WTC11 (cell line): ENCODE results near the gene PLXNA1. TPM values are rescaled to one million over a fixed set of nuclear protein-coding genes. Genes with fewer than 3 reads are reported as not detected.

Experiments
- ATAC-seq: fragments of 200-7000 bp; cut with Tn5 transposase; 2 replicates; pipeline ENCODE4 v1.10.0; 2021; ENCODE audit warnings: mild to moderate bottlenecking, moderate library complexity
- CTCF ChIA-PET: fragments of 300-600 bp; sonication (Branson Sonifier 250); formaldehyde crosslinking; loops from one replicate; lab custom pipeline; 2021; ENCODE audit warnings: antibody characterized with exemption; lab: Charles Lee
- POLR2A ChIA-PET: fragments of 350-600 bp; sonication (Branson Sonifier 250); formaldehyde crosslinking; loops from one replicate; lab custom pipeline; 2021; ENCODE audit warnings: antibody characterized with exemption; lab: Charles Lee
- DNase-seq: peaks from one replicate; pipeline ENCODE4 v3.0.0; 2021; ENCODE audit warnings: low spot score
- H3K27ac Mint-ChIP-seq: 2 replicates; pipeline ENCODE4 v1.8.0; 2021; ENCODE audit warnings: mixed read lengths
- H3K27me3 Mint-ChIP-seq: 2 replicates; pipeline ENCODE4 v1.8.0; 2021; ENCODE audit warnings: low read depth, mild to moderate bottlenecking, moderate library complexity, mixed read lengths
- H3K36me3 Mint-ChIP-seq: 2 replicates; pipeline ENCODE4 v1.8.0; 2021; ENCODE audit warnings: mixed read lengths
- H3K4me1 Mint-ChIP-seq: 2 replicates; pipeline ENCODE4 v1.8.0; 2022; ENCODE audit warnings: mixed read lengths
- H3K4me3 Mint-ChIP-seq: 2 replicates; pipeline ENCODE4 v1.8.0; 2021; ENCODE audit warnings: mild to moderate bottlenecking, moderate library complexity, mixed read lengths
- H3K9me3 Mint-ChIP-seq: 2 replicates; pipeline ENCODE4 v1.8.0; 2021; ENCODE audit warnings: mixed read lengths
- AR ChIP-seq: fragments of 250-450 bp; sonication (Bioruptor Pico); IDR thresholded peaks from 2 replicates; pipeline ENCODE4 v1.9.0; 2021; ENCODE audit warnings: mild to moderate bottlenecking
- ATF1 ChIP-seq: sonication (generic); formaldehyde crosslinking; IDR thresholded peaks from 2 replicates; pipeline ENCODE4 v1.8.1; 2023; ENCODE audit warnings: mild to moderate bottlenecking, moderate library complexity, missing genetic modification reagents
- ATF3 ChIP-seq: sonication (generic); formaldehyde crosslinking; conservative IDR thresholded peaks from 2 replicates; pipeline ENCODE4 v1.8.1; 2022; ENCODE audit warnings: mild to moderate bottlenecking, missing genetic modification reagents
- ELF4 ChIP-seq: sonication (generic); formaldehyde crosslinking; IDR thresholded peaks from 2 replicates; pipeline ENCODE4 v1.8.1; 2022; ENCODE audit warnings: low read depth, mild to moderate bottlenecking, moderate library complexity, missing genetic modification reagents
- ERG ChIP-seq: fragments of 250-450 bp; sonication (Bioruptor Pico); IDR thresholded peaks from 2 replicates; pipeline ENCODE4 v1.8.0; 2021; ENCODE audit warnings: mild to moderate bottlenecking
- ETV6 ChIP-seq: sonication (generic); formaldehyde crosslinking; IDR thresholded peaks from 2 replicates; pipeline ENCODE4 v1.8.1; 2022; ENCODE audit warnings: mild to moderate bottlenecking, missing genetic modification reagents
- FOXP1 ChIP-seq: sonication (generic); formaldehyde crosslinking; IDR thresholded peaks from 2 replicates; pipeline ENCODE4 v1.8.0; 2022; ENCODE audit warnings: missing genetic modification reagents, mild to moderate bottlenecking, moderate library complexity, borderline replicate concordance
- GRHL2 ChIP-seq: fragments of 250-450 bp; sonication (Bioruptor Pico); IDR thresholded peaks from 2 replicates; pipeline ENCODE4 v1.8.0; 2022; ENCODE audit warnings: mild to moderate bottlenecking, moderate library complexity; ENCODE audit not compliant: insufficient replicate concordance, severe bottlenecking
- HMGA2 ChIP-seq: fragments of 250-450 bp; sonication (Bioruptor Pico); IDR thresholded peaks from 2 replicates; pipeline ENCODE4 v1.4.0; 2021; ENCODE audit warnings: mild to moderate bottlenecking, moderate library complexity
- IRF1 ChIP-seq: sonication (generic); formaldehyde crosslinking; IDR thresholded peaks from 2 replicates; pipeline ENCODE4 v1.8.0; 2023; ENCODE audit warnings: missing genetic modification reagents
- PRDM15 ChIP-seq: sonication (generic); formaldehyde crosslinking; IDR thresholded peaks from 2 replicates; pipeline ENCODE4 v1.8.0; 2022; ENCODE audit warnings: missing genetic modification reagents
- RELA ChIP-seq: sonication (generic); formaldehyde crosslinking; IDR thresholded peaks from 2 replicates; pipeline ENCODE4 v1.8.1; 2022; ENCODE audit warnings: missing genetic modification reagents, mild to moderate bottlenecking, borderline replicate concordance
- SP1 ChIP-seq: sonication (generic); formaldehyde crosslinking; conservative IDR thresholded peaks from 2 replicates; pipeline ENCODE4 v1.8.1; 2022; ENCODE audit warnings: missing genetic modification reagents
- STAT6 ChIP-seq: sonication (generic); formaldehyde crosslinking; conservative IDR thresholded peaks from 2 replicates; pipeline ENCODE4 v1.8.1; 2023; ENCODE audit warnings: mild to moderate bottlenecking, low read depth, missing genetic modification reagents, moderate library complexity
- TP53 ChIP-seq: sonication (generic); formaldehyde crosslinking; IDR thresholded peaks from 2 replicates; pipeline ENCODE4 v1.8.1; 2023; ENCODE audit warnings: mild to moderate bottlenecking, missing genetic modification reagents
- ZMAT4 ChIP-seq: fragments of 250-450 bp; sonication (Bioruptor Pico); IDR thresholded peaks from 2 replicates; pipeline ENCODE4 v1.9.0; 2021; ENCODE audit warnings: mild to moderate bottlenecking
- ZNF232 ChIP-seq: sonication (generic); formaldehyde crosslinking; IDR thresholded peaks from 2 replicates; pipeline ENCODE4 v1.8.0; 2022; ENCODE audit warnings: mild to moderate bottlenecking, missing genetic modification reagents
- ZNF317 ChIP-seq: sonication (generic); formaldehyde crosslinking; IDR thresholded peaks from 2 replicates; pipeline ENCODE4 v1.8.1; 2023; ENCODE audit warnings: low read depth, mild to moderate bottlenecking, moderate library complexity, missing genetic modification reagents, borderline replicate concordance
- ZNF423 ChIP-seq: fragments of 250-450 bp; sonication (Bioruptor Pico); IDR thresholded peaks from 2 replicates; pipeline ENCODE4 v2.1.2; 2022; ENCODE audit warnings: mild to moderate bottlenecking, moderate library complexity
- total RNA-seq: library from RNA; stranded (reverse); gene quantifications from 3 replicates; pipeline ENCODE4 v1.2.3, GENCODE V29; 2021

PLXNA1 gene
- total RNA-seq, 1 experiment from 2014 or later, result 53.8 TPM

- ChIA-PET POLR2A (no interaction called here), CTCF (interaction anchor here (0.6 to 5.0 kb wide), 15 partner anchors 10 to 488 kb away, joined by 3 to 34 read pairs (median 4); no protein-coding TSS in a partner anchor)
- ATAC-seq, result no peak
- TF ChIP-seq ZNF423 (CRISPR knock-in tag), result no peak
- no peak for TF ChIP-seq AR
- TF ChIP-seq STAT6 (CRISPR knock-in tag), result no peak
- TF ChIP-seq ERG, result no peak
- no peak for TF ChIP-seq ATF3 (CRISPR knock-in tag)
- no peak for TF ChIP-seq ZNF317 (CRISPR knock-in tag)
- TF ChIP-seq ETV6 (CRISPR knock-in tag), result no peak
- no peak for TF ChIP-seq FOXP1 (CRISPR knock-in tag)
- no peak for TF ChIP-seq RELA (CRISPR knock-in tag)
- TF ChIP-seq ELF4, result no peak
- no peaks in the 10 kb centered on the region for H3K9me3 Mint-ChIP-seq
- peaks cover 14% of the 10 kb centered on the region for H3K27me3 Mint-ChIP-seq
- peaks cover 5% of the 10 kb centered on the region; the same call in 1 of the 2 replicates for H3K36me3 Mint-ChIP-seq
- H3K4me3 Mint-ChIP-seq, result peak overlapping the region; percentile 64; the same call in 1 of the 2 replicates
- H3K4me1 Mint-ChIP-seq, result peaks cover 9% of the 10 kb centered on the region
- DNase-seq, result no peak
- H3K27ac Mint-ChIP-seq, result no peak overlapping the region
These were observed 2.4 kb downstream of the PLXNA1 start for GRCh38 chr3:126985132-126985985.

GRCh38 chr3:126986001-126986400 lies 3.1 kb downstream of the PLXNA1 start:
- H3K27me3 Mint-ChIP-seq, result peaks cover 8% of the 10 kb centered on the region
- H3K36me3 Mint-ChIP-seq, result peaks cover 8% of the 10 kb centered on the region
- H3K9me3 Mint-ChIP-seq, result no peaks in the 10 kb centered on the region
- TF ChIP-seq IRF1 (CRISPR knock-in tag), result no peak
- TF ChIP-seq SP1 (CRISPR knock-in tag), result no peak
- H3K4me3 Mint-ChIP-seq, result no peak overlapping the region
- ChIA-PET CTCF (interaction anchor here (0.6 to 2.6 kb wide), 5 partner anchors 10 to 452 kb away, joined by 3 to 12 read pairs (median 4); no protein-coding TSS in a partner anchor), POLR2A (interaction anchor here (0.6 kb wide), 1 partner anchor 900 kb away, joined by 4 read pairs; no protein-coding TSS in a partner anchor)
- DNase-seq (no peak), ATAC-seq (no peak)
- no peak overlapping the region for H3K27ac Mint-ChIP-seq
- H3K4me1 Mint-ChIP-seq, result peaks cover 9% of the 10 kb centered on the region

GRCh38 chr3:126987129-126987528 lies 4.2 kb downstream of the PLXNA1 start:
- Mint-ChIP-seq H3K27me3 (no peaks in the 10 kb centered on the region), H3K4me1 (peaks cover 5% of the 10 kb centered on the region), H3K4me3 (no peak overlapping the region), H3K36me3 (peaks cover 8% of the 10 kb centered on the region), H3K27ac (peak overlapping the region; percentile 63; the same call in 1 of the 2 replicates), H3K9me3 (no peaks in the 10 kb centered on the region)
- POLR2A ChIA-PET, result no interaction called here
- no peak for ATAC-seq
- DNase-seq, result no peak
- CTCF ChIA-PET, result no interaction called here
- no peak for TF ChIP-seq HMGA2 (CRISPR knock-in tag)
- TF ChIP-seq TP53 (CRISPR knock-in tag), result no peak
- no peak for TF ChIP-seq GRHL2 (CRISPR knock-in tag)
- TF ChIP-seq ZMAT4 (CRISPR knock-in tag), result no peak
- TF ChIP-seq PRDM15, result no peak
- no peak for TF ChIP-seq ATF1
- TF ChIP-seq ZNF232 (CRISPR knock-in tag), result no peak
